ENCODE results near the gene KATNBL1. TPM values are rescaled to one million over a fixed set of nuclear protein-coding genes. Genes with fewer than 3 reads are reported as not detected.
"Not testable (repeated sequence)": the region's sequence is repeated elsewhere in the genome, so short reads cannot be mapped to it uniquely, and the experiment has no call there.

KATNBL1 gene
- total and polyA plus RNA-seq, 4 donors, result 16.4 to 64.7 (median 48.3) TPM

GRCh38 chr15:34179234-34179633, 30.7 kb downstream of the KATNBL1 start:
- Histone ChIP-seq H3K27me3 (ENCODE audit: control insufficient read depth in 1 of 2, insufficient read depth in 2 of 2, low read length in 1 of 2) (no peaks in the 10 kb centered on the region), H3K4me1 (ENCODE audit: control insufficient read depth in 1 of 2, insufficient read depth in 2 of 2, low read length in 2 of 2) (peaks cover 0 to 5% of the 10 kb centered on the region in 2 donors), H3K27ac (ENCODE audit: low read depth in 1 of 2, low read length in 2 of 2) (no peak overlapping the region), H3K4me3 (ENCODE audit: low read length in 2 of 2) (no peak overlapping the region), H3K9me3 (ENCODE audit: control insufficient read depth, low read length) (no peaks in the 10 kb centered on the region), H3K36me3 (ENCODE audit: control insufficient read depth in 1 of 2, insufficient read depth in 2 of 2, low read length in 1 of 2) (no peaks in the 10 kb centered on the region)
- intact Hi-C loops (cut with DNase I), result no loop called here
- WGBS, 2 donors, result 88 to 91% methylated on average over 3 of the region's 3 CpGs
- no peak for ATAC-seq (ENCODE audit: low FRiP score)
- DNase-seq, result no peak

GRCh38 chr15:34165987-34166573, 43.8 kb downstream of the KATNBL1 start:
- ATAC-seq (ENCODE audit: low FRiP score); DNase-seq; H3K4me3 ChIP-seq (ENCODE audit: low read length in 2 of 2); H3K4me1 ChIP-seq (ENCODE audit: control insufficient read depth in 1 of 2, insufficient read depth in 2 of 2, low read length in 2 of 2); H3K27ac ChIP-seq (ENCODE audit: low read depth in 1 of 2, low read length in 2 of 2); intact Hi-C loops (cut with DNase I); H3K27me3 ChIP-seq (ENCODE audit: control insufficient read depth in 1 of 2, insufficient read depth in 2 of 2, low read length in 1 of 2); H3K9me3 ChIP-seq (ENCODE audit: control insufficient read depth, low read length); H3K36me3 ChIP-seq (ENCODE audit: control insufficient read depth in 1 of 2, insufficient read depth in 2 of 2, low read length in 1 of 2): not testable (repeated sequence)
- WGBS, 2 donors, result 87 to 91% methylated on average over 14 of the region's 14 CpGs

GRCh38 chr15:34161329-34161963, 48.5 kb downstream of the KATNBL1 start:
- H3K4me1 ChIP-seq (ENCODE audit: control insufficient read depth in 1 of 2, insufficient read depth in 2 of 2, low read length in 2 of 2), result peaks cover 0 to 2% of the 10 kb centered on the region in 2 donors
- 88 to 98% methylated on average over 9 of the region's 9 CpGs for WGBS, 2 donors
- intact Hi-C loops (cut with DNase I), result no loop called here
- H3K27me3 ChIP-seq (ENCODE audit: control insufficient read depth in 1 of 2, insufficient read depth in 2 of 2, low read length in 1 of 2), result no peaks in the 10 kb centered on the region
- H3K9me3 ChIP-seq (ENCODE audit: control insufficient read depth, low read length), result peaks cover 4% of the 10 kb centered on the region
- DNase-seq (no peak), ATAC-seq (ENCODE audit: low FRiP score) (no peak)
- peaks cover 0 to 3% of the 10 kb centered on the region in 2 donors for H3K36me3 ChIP-seq (ENCODE audit: control insufficient read depth in 1 of 2, insufficient read depth in 2 of 2, low read length in 1 of 2)
- H3K4me3 ChIP-seq (ENCODE audit: low read length in 2 of 2), result no peak overlapping the region
- H3K27ac ChIP-seq (ENCODE audit: low read depth in 1 of 2, low read length in 2 of 2), result no peak overlapping the region

GRCh38 chr15:34160735-34161134, 49.2 kb downstream of the KATNBL1 start:
- Histone ChIP-seq H3K4me1 (ENCODE audit: control insufficient read depth in 1 of 2, insufficient read depth in 2 of 2, low read length in 2 of 2) (no peaks in the 10 kb centered on the region), H3K27ac (ENCODE audit: low read depth in 1 of 2, low read length in 2 of 2) (no peak overlapping the region), H3K27me3 (ENCODE audit: control insufficient read depth in 1 of 2, insufficient read depth in 2 of 2, low read length in 1 of 2) (no peaks in the 10 kb centered on the region), H3K4me3 (ENCODE audit: low read length in 2 of 2) (no peak overlapping the region), H3K36me3 (ENCODE audit: control insufficient read depth in 1 of 2, insufficient read depth in 2 of 2, low read length in 1 of 2) (peaks cover 1 to 6% of the 10 kb centered on the region in 2 donors), H3K9me3 (ENCODE audit: control insufficient read depth, low read length) (peaks cover 4% of the 10 kb centered on the region)
- ATAC-seq (ENCODE audit: low FRiP score), result no peak
- intact Hi-C loops (cut with DNase I), result no loop called here
- no peak for DNase-seq
- WGBS, 2 donors, result 99 to 100% methylated on average over 5 of the region's 5 CpGs

- Histone ChIP-seq H3K36me3 (ENCODE audit: control insufficient read depth in 1 of 2, insufficient read depth in 2 of 2, low read length in 1 of 2) (peaks cover 5 to 11% of the 10 kb centered on the region in 2 donors), H3K4me3 (ENCODE audit: low read length in 2 of 2) (no peak overlapping the region), H3K27ac (ENCODE audit: low read depth in 1 of 2, low read length in 2 of 2) (no peak overlapping the region), H3K27me3 (ENCODE audit: control insufficient read depth in 1 of 2, insufficient read depth in 2 of 2, low read length in 1 of 2) (no peaks in the 10 kb centered on the region), H3K9me3 (ENCODE audit: control insufficient read depth, low read length) (peaks cover 9% of the 10 kb centered on the region), H3K4me1 (ENCODE audit: control insufficient read depth in 1 of 2, insufficient read depth in 2 of 2, low read length in 2 of 2) (no peaks in the 10 kb centered on the region)
- intact Hi-C loops (cut with DNase I), result no loop called here
- DNase-seq (no peak), ATAC-seq (ENCODE audit: low FRiP score) (no peak)
Observed at GRCh38 chr15:34158355-34158754, 51.5 kb downstream of the KATNBL1 start.

- DNase-seq, result no peak
- intact Hi-C loops (cut with DNase I), result no loop called here
- Histone ChIP-seq H3K36me3 (ENCODE audit: control insufficient read depth in 1 of 2, insufficient read depth in 2 of 2, low read length in 1 of 2) (peaks cover 5 to 9% of the 10 kb centered on the region in 2 donors), H3K27ac (ENCODE audit: low read depth in 1 of 2, low read length in 2 of 2) (no peak overlapping the region), H3K9me3 (ENCODE audit: control insufficient read depth, low read length) (peaks cover 6% of the 10 kb centered on the region), H3K4me3 (ENCODE audit: low read length in 2 of 2) (no peak overlapping the region), H3K27me3 (ENCODE audit: control insufficient read depth in 1 of 2, insufficient read depth in 2 of 2, low read length in 1 of 2) (no peaks in the 10 kb centered on the region), H3K4me1 (ENCODE audit: control insufficient read depth in 1 of 2, insufficient read depth in 2 of 2, low read length in 2 of 2) (no peaks in the 10 kb centered on the region)
- 92 to 98% methylated on average over 7 of the region's 7 CpGs for WGBS, 2 donors
- ATAC-seq (ENCODE audit: low FRiP score), result no peak
Observed at GRCh38 chr15:34155859-34156258, 54.0 kb downstream of the KATNBL1 start.

- no peak for DNase-seq
Observed at GRCh38 chr15:34154725-34155204, 55.1 kb downstream of the KATNBL1 start.

GRCh38 chr15:34147371-34148140, 62.3 kb downstream of the KATNBL1 start:
- no peak overlapping the region for H3K27ac ChIP-seq (ENCODE audit: low read depth in 1 of 2, low read length in 2 of 2)
- intact Hi-C loops (cut with DNase I), result no loop called here
- DNase-seq, result no peak
- no peak overlapping the region for H3K4me3 ChIP-seq (ENCODE audit: low read length in 2 of 2)
- WGBS, 2 donors, result 47 to 61% methylated on average over 6 of the region's 6 CpGs
- H3K36me3 ChIP-seq (ENCODE audit: control insufficient read depth in 1 of 2, insufficient read depth in 2 of 2, low read length in 1 of 2), result peaks cover 3 to 4% of the 10 kb centered on the region in 2 donors
- H3K9me3 ChIP-seq (ENCODE audit: control insufficient read depth, low read length), result no peaks in the 10 kb centered on the region
- H3K27me3 ChIP-seq (ENCODE audit: control insufficient read depth in 1 of 2, insufficient read depth in 2 of 2, low read length in 1 of 2), result no peaks in the 10 kb centered on the region
- ATAC-seq (ENCODE audit: low FRiP score), result no peak
- no peaks in the 10 kb centered on the region for H3K4me1 ChIP-seq (ENCODE audit: control insufficient read depth in 1 of 2, insufficient read depth in 2 of 2, low read length in 2 of 2)

More at GRCh38 chr15:34154725-34155204, 55.1 kb downstream of the KATNBL1 start:
- intact Hi-C loops (cut with DNase I), result no loop called here
- 97% methylated on average over 7 of the region's 7 CpGs for WGBS, 2 donors
- Histone ChIP-seq H3K4me1 (ENCODE audit: control insufficient read depth in 1 of 2, insufficient read depth in 2 of 2, low read length in 2 of 2) (no peaks in the 10 kb centered on the region), H3K4me3 (ENCODE audit: low read length in 2 of 2) (no peak overlapping the region), H3K36me3 (ENCODE audit: control insufficient read depth in 1 of 2, insufficient read depth in 2 of 2, low read length in 1 of 2) (peaks cover 5 to 12% of the 10 kb centered on the region in 2 donors), H3K27me3 (ENCODE audit: control insufficient read depth in 1 of 2, insufficient read depth in 2 of 2, low read length in 1 of 2) (no peaks in the 10 kb centered on the region), H3K27ac (ENCODE audit: low read depth in 1 of 2, low read length in 2 of 2) (no peak overlapping the region), H3K9me3 (ENCODE audit: control insufficient read depth, low read length) (peaks cover 5% of the 10 kb centered on the region)
- no peak for ATAC-seq (ENCODE audit: low FRiP score)
